ENCODE measurements around the gene IGSF9B.

DNA sequence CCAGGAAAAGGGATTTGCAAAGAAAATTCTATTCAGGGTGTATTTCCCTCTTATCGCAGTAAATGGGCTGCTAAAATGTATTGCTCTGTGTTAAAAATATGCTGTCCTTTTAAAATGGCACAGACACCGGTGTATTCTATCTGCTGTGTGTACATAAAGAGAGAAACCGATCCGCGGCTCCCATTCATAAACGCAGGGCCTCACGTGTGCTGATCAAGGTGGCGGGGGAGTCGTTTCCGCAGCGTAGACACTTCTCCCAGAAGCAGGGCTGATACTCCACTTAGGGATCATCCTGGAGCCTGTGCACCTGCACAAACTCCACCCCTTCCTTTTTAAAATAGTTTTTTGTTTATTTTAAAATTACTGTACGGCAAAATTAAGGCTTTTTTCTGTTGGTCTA, 26.1 kb upstream of the IGSF9B start:
- TF ChIP-seq POLR2AphosphoS5 (IDR thresholded peaks at IDR 0.05; ENCODE audit: insufficient read depth in 1 of 2, low read depth in 1 of 2): no peak
- TF ChIP-seq, protein P1, sequence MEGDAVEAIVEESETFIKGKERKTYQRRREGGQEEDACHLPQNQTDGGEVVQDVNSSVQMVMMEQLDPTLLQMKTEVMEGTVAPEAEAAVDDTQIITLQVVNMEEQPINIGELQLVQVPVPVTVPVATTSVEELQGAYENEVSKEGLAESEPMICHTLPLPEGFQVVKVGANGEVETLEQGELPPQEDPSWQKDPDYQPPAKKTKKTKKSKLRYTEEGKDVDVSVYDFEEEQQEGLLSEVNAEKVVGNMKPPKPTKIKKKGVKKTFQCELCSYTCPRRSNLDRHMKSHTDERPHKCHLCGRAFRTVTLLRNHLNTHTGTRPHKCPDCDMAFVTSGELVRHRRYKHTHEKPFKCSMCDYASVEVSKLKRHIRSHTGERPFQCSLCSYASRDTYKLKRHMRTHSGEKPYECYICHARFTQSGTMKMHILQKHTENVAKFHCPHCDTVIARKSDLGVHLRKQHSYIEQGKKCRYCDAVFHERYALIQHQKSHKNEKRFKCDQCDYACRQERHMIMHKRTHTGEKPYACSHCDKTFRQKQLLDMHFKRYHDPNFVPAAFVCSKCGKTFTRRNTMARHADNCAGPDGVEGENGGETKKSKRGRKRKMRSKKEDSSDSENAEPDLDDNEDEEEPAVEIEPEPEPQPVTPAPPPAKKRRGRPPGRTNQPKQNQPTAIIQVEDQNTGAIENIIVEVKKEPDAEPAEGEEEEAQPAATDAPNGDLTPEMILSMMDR (IDR thresholded peaks at IDR 0.05): no peak

Data from vagina (tissue), 2 donors.